NCI-H2107 (cell line): ENCODE data around the gene CD34.
A peak's percentile ranks its signal among the peaks of the same experiment; 100 is the strongest.
"Not testable (repeated sequence)": the region's sequence is repeated elsewhere in the genome, so short reads cannot be mapped to it uniquely, and the experiment has no call there.

Source experiments
- DNase-seq: peaks from one replicate; lab custom pipeline; 2025; lab: John Stamatoyannopoulos, UW

CD34 gene

GRCh38 chr1:207933205-207933800, 22.4 kb upstream of the CD34 start:
- no peak for DNase-seq

GRCh38 chr1:207926984-207927383, 16.1 kb upstream of the CD34 start:
- no peak for DNase-seq

DNA sequence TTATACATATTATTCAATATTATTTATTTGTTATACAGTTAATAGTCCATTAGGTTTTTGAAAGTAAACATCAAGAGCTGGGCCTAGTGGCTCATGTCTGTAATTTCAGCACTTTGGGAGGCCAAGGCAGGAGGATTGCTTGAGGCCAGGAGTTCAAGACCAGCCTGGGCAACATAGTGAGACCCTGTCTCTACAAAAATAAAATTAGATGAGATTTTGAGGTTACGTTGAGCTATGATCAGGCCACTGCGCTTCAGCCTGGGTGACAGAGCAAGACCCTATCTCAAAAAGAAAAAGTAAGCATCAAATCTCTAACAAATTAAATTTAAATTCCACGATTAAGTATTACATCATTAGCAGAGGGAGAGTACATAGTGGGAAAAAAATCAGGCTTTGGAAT, 15.0 kb upstream of the CD34 start:
- DNase-seq = not testable (repeated sequence)

DNA sequence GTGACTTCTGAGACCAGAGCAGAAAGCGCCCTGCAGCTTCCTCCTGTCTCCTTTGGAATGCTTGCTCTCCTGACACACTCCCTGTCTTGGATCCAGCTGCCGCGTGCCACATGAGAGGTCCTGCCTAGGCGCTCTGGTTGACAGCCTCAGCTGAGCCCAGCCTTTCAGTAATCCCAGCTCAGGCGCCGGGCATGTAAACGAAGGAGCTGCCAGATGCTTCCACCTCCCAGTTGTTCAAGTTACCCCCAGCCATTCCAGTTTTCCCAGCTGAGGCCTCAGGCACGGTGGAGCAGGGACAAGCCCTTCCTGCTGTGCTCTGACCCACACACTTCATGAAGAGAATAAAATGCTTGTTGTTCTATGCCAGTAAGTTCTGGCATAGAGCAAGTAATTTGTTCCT, 14.3 kb upstream of the CD34 start:
- DNase-seq = peak; percentile 4

GRCh38 chr1:207923561-207923960, 12.6 kb upstream of the CD34 start:
- no peak for DNase-seq

- DNase-seq = no peak
Observed at GRCh38 chr1:207923121-207923520, 12.2 kb upstream of the CD34 start.

GRCh38 chr1:207922554-207922953, 11.6 kb upstream of the CD34 start:
- no peak for DNase-seq

- DNase-seq = no peak
Observed at GRCh38 chr1:207921321-207921720, 10.4 kb upstream of the CD34 start.

DNA sequence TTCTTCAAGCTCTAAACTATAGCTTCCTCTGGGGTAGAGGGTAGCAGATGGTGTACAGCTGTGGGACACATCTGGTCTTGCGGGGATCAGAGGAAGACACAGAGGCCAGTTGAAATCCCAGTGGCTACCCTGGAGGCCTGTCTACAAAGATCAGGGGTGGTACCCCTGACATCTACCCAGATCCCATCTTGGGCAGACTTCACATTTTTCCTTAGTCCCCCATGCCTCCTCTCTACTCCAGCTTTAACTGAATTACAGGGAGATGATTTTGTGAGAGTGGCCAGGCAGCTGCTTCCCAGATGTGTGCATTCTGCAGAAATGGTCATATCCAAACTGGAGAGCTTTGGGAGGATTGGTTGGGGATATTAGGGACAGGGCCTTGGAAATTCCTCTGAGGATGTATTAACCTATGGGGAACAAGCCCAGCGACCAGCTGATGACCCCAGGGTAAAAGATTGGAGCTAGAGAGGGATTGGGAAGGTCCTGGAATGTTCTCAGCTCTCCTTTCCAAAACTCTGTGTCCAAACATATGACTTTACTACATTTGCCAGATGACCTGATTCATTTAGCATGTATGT, 9.6 kb upstream of the CD34 start:
- no peak for DNase-seq

GRCh38 chr1:207919523-207920170, 8.7 kb upstream of the CD34 start:
- DNase-seq = no peak

DNA sequence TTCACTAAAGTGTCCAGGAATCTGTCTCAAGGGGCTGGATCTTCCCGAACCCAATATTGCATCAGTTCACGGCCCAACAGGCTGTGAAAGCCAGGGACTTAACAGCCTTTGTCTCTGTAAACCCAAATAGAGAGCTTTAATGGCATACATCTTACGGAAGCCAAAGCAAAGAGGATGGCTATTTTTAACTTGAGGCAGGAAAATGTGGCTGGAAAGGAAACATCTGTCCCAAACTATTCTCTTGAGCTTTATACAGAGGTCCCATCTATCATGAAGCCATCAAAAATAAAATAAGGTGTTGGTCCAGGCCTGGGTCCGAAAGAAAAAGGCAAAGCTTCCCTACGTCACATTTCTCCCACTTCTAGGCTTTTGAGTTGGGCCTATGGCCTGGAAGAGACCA, 7.7 kb upstream of the CD34 start:
- DNase-seq = no peak

DNA sequence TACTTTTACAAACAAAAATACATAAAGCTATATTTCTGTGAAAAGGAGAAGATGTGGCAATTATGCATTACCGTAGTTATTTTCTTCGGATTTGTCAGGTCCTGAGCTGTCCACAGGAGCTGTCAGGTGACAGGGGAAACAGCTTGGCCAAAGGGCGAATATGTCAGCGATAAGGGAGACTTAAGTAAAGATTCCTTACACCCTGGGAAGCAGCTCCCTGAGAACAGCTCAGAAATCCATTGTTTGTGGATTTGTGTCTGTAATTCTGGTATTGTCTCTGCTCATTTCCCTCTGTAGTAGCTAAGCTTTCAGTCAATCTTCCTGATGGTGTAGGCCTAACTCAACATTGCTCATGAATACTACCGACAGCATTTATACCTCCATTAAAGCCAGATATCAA, 7.1 kb upstream of the CD34 start:
- no peak for DNase-seq

GRCh38 chr1:207917080-207917479, 6.2 kb upstream of the CD34 start:
- DNase-seq = no peak

- DNase-seq = no peak
Observed at GRCh38 chr1:207913951-207914350, 3.0 kb upstream of the CD34 start.

GRCh38 chr1:207911856-207912760, 1.2 kb upstream of the CD34 start:
- DNase-seq = no peak

GRCh38 chr1:207909687-207910086, 1.2 kb downstream of the CD34 start:
- no peak for DNase-seq

DNA sequence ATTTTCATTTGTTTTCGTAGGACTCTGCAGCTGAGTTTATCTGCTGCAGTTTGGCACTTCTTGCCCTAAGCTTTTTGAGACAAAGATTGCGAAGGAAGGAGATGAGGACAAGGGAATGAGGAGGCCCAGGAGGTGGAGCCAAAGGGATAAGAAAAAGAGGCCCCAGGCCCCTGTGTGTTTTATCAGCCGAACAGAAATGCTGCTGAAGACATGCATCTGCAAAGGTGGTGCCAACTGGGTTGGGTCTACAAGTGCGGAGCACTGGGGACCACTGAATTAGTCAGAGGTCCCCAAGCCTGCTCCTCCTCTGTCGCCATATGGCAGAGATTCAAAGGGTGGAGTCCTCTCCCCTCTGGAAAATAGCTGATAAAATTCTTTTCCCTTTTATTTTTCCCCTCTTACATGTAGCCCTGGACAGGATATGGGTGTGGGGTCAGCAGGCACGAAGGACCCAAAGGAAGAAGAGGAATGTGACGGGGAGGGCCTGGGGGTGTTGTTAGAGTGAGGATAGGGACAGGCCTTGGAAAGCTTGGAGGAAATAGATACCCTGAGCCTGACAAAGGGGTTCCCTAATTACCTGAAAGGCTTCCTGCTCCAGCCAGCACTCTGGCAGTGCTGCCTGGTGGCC, 2.7 kb downstream of the CD34 start:
- no peak for DNase-seq

DNA sequence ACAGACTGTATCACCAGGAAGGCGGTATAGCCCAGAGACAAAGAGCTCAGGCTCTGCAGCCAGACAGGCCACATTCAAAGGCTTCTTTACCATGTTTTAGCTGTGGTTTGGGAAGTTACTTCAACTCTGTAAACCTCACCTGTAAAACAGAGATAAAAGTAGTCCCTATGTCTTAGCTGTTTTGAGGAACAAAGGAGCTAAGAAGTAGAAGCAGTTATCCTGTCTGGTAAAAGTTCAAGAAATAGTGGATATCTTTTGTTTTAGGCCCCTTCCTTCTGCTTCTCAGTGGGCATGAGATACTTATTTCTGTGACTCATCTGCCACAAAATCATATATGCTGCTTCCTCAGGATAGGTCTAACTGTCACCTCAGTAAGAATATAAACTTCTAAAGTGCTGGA, 6.5 kb downstream of the CD34 start:
- no peak for DNase-seq

GRCh38 chr1:207903767-207904166, 7.2 kb downstream of the CD34 start:
- no peak for DNase-seq

- no peak for DNase-seq
Observed at GRCh38 chr1:207903053-207903452, 7.9 kb downstream of the CD34 start.

- DNase-seq = no peak
Observed at GRCh38 chr1:207902566-207902965, 8.4 kb downstream of the CD34 start.

- DNase-seq = no peak
Observed at GRCh38 chr1:207901041-207901653, 9.8 kb downstream of the CD34 start.
